ENCODE results near the gene PDE4B. TPM values are rescaled to one million over a fixed set of nuclear protein-coding genes. Genes with fewer than 3 reads are reported as not detected.
"Not testable (repeated sequence)": the region's sequence is repeated elsewhere in the genome, so short reads cannot be mapped to it uniquely, and the experiment has no call there.

Gene PDE4B
- total RNA-seq, 4 donors from 2014 or later = 5.5 to 13.6 (median 9.3) TPM

DNA sequence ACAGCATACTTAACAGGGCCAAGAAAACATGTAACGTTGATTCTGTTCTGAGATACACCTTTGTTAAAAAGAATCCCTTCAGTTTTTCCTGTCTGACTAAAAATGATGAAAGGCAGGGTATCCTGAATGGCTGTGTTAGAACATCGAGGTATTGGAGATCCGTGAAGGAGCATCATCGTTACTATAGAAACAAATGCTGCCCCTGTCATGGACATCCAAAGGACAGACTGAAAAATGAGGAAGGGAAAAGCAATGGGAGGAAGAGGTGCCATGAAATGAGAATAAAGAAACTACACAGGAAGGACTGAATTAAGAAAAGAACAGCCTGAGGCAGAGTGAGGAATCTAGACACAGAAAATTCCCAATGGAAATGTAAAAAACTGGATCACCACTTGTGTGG, 257.9 kb downstream of the PDE4B start:
- intact Hi-C loops (cut with DNase I; ENCODE audit: low total_unique reads) = no loop called here
- 73 to 75% methylated on average over 4 of the region's 4 CpGs for WGBS, 2 donors
- no peak overlapping the region for H3K4me3 ChIP-seq (ENCODE audit: low read depth, poor library complexity, severe bottlenecking)
- no peak for TF ChIP-seq POLR2A (IDR thresholded peaks at IDR 0.05)
- TF ChIP-seq, protein P1, sequence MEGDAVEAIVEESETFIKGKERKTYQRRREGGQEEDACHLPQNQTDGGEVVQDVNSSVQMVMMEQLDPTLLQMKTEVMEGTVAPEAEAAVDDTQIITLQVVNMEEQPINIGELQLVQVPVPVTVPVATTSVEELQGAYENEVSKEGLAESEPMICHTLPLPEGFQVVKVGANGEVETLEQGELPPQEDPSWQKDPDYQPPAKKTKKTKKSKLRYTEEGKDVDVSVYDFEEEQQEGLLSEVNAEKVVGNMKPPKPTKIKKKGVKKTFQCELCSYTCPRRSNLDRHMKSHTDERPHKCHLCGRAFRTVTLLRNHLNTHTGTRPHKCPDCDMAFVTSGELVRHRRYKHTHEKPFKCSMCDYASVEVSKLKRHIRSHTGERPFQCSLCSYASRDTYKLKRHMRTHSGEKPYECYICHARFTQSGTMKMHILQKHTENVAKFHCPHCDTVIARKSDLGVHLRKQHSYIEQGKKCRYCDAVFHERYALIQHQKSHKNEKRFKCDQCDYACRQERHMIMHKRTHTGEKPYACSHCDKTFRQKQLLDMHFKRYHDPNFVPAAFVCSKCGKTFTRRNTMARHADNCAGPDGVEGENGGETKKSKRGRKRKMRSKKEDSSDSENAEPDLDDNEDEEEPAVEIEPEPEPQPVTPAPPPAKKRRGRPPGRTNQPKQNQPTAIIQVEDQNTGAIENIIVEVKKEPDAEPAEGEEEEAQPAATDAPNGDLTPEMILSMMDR (IDR thresholded peaks at IDR 0.05) = no peak
- DNase-seq (ENCODE audit: low spot score in 2 of 2) = no peak

DNA sequence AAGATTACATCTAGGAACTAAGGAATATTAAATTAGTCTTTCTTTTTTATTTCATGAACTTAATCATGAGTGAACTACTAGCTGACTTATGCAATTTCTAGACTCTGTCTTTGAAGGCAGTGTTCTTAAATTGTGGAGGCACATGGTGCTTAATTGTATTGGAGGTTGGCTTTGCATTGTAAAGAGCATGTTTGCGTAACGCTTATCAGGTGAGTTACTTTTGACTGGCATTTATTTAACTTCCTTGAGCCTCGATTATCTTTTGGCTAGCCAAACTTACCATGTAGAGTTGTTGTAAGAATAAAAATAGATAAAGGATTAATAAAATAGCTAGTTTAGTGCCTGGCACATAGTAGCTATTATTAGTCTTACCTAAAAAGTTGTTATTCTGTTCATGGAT, 262.4 kb downstream of the PDE4B start:
- H3K4me3 ChIP-seq (ENCODE audit: low read depth, poor library complexity, severe bottlenecking) = no peak overlapping the region
- intact Hi-C loops (cut with DNase I; ENCODE audit: low total_unique reads) = no loop called here
- DNase-seq (ENCODE audit: low spot score in 2 of 2) = no peak
- WGBS, 2 donors = 76 to 81% methylated on average over 3 of the region's 3 CpGs
- no peak for TF ChIP-seq POLR2A (IDR thresholded peaks at IDR 0.05)
- TF ChIP-seq, protein P1 (IDR thresholded peaks at IDR 0.05) = no peak

DNA sequence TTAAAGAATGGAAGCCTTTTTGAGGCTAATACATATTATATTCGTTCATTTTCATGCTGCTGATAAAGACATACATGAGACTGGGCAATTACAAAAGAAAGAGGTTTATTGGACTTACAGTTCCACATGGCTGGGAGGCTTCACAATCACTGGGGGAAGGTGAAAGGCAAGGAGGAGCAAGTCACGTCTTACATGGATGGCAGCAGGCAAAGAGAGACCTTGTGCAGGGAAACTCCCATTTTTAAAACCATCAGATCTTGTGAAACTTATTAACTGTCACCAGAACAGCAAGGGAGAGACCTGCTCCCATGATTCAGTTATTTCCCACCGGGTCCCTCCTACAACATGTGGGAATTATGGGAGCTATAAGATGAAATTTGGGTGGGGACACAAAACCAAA, 264.8 kb downstream of the PDE4B start:
- intact Hi-C loops (cut with DNase I; ENCODE audit: low total_unique reads); DNase-seq (ENCODE audit: low spot score in 2 of 2); H3K4me3 ChIP-seq (ENCODE audit: low read depth, poor library complexity, severe bottlenecking): not testable (repeated sequence)
- WGBS, 2 donors = 76 to 77% methylated on average over 3 of the region's 3 CpGs

DNA sequence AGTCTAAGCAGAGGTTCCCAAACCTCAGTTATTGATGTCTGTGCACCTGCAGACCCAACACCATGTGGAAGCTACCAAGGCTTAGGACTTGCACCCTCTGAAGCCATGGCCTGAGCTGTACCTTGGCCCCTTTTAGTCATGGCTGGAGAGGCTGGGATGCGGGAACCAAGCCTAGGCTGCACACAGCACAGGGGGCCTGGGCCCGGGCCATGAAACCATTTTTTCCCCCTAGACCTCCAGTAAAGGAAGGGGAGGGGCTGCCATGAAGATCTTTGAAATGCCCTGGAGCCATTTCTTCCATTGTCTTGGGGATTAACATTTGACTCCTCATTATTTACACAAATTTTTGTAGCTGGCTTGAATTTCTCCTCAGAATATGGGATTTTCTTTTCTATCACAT, 265.9 kb downstream of the PDE4B start:
- TF ChIP-seq POLR2A (IDR thresholded peaks at IDR 0.05) = no peak
- TF ChIP-seq, protein P1 (IDR thresholded peaks at IDR 0.05) = no peak
- H3K4me3 ChIP-seq (ENCODE audit: low read depth, poor library complexity, severe bottlenecking) = no peak overlapping the region
- intact Hi-C loops (cut with DNase I; ENCODE audit: low total_unique reads) = no loop called here
- DNase-seq (ENCODE audit: low spot score in 2 of 2) = no peak
- 71 to 83% methylated on average over 2 of the region's 2 CpGs for WGBS, 2 donors

DNA sequence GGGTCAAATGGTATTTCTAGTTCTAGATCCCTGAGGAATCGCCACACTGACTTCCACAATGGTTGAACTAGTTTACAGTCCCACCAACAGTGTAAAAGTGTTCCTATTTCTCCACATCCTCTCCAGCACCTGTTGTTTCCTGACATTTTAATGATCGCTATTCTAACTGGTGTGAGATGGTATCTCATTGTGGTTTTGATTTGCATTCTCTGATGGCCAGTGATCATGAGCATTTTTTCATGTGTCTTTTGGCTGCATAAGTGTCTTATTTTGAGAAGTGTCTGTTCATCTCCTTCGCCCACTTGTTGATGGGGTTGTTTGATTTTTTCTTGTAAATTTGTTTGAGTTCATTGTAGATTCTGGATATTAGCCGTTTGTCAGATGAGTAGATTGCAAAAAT, 274.5 kb downstream of the PDE4B start:
- DNase-seq (ENCODE audit: low spot score in 2 of 2); intact Hi-C loops (cut with DNase I; ENCODE audit: low total_unique reads); H3K4me3 ChIP-seq (ENCODE audit: low read depth, poor library complexity, severe bottlenecking): not testable (repeated sequence)
- 69 to 78% methylated on average over 4 of the region's 4 CpGs for WGBS, 2 donors

DNA sequence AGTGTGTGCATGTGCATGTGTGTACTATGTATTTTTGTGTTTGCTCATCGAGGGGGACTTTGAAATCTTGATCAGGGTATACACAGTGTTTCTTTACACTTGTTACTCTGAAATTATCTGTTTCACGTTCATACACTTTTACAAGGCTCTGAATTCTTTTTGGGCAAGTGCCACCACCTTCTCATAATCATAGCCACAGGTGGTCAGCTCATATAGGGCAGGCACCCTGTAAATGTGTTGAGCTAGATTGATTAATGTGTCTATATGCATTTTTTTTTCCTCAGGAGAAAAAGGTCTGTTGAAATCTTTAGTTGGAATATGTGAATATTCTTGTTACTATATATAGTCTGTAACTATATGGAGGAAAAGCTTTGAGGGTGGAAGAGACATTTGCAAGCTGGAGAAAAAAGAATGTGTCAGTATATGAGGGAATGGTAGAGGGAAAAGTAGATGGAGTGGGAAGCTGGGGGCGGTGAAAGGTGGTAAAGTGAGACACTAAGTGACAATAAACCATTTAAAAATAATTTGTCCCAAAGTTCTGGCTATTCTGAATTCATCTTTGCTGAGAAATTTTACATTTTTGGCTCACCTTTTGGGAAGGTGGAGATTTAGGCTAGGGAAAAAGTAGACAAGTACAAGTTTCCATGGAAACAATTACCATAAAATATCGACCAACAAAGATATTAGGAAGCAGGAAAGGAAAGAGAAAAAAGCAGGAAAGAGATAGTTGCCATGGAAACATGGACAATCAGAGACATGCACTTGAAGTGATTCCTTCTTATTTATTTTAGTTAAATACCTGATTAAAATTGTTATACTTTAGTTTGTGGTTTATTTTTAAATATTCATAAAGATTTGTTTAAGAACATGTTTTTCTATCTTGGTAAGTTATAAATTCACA, 277.5 kb downstream of the PDE4B start:
- intact Hi-C loops (cut with DNase I; ENCODE audit: low total_unique reads) = no loop called here
- no peak for DNase-seq (ENCODE audit: low spot score in 2 of 2)
- H3K4me3 ChIP-seq (ENCODE audit: low read depth, poor library complexity, severe bottlenecking) = no peak overlapping the region
- WGBS, 2 donors = 48 to 59% methylated on average over 4 of the region's 4 CpGs
- no peak for TF ChIP-seq POLR2A (IDR thresholded peaks at IDR 0.05)
- TF ChIP-seq, protein P1 (IDR thresholded peaks at IDR 0.05) = no peak

DNA sequence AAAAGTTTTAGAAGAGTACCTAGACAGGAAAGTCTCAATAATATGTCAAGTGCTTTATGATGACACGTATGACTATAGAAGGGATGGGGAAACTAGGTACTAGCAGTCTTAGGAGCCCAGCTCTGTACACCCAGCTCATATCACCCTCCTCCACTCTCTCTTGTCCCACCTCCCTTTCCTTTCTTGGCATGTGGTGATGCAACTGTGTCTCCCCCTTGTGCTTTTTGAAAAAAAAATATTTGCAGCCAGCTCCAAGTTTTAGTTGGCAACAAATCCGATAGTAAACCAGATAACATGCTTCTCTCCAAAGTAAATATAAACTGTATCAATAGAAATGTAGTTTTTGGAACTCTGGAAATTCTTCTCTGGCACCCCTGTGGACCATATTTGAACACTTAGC, 280.7 kb downstream of the PDE4B start:
- intact Hi-C loops (cut with DNase I; ENCODE audit: low total_unique reads) = no loop called here
- no peak for DNase-seq (ENCODE audit: low spot score in 2 of 2)
- H3K4me3 ChIP-seq (ENCODE audit: low read depth, poor library complexity, severe bottlenecking) = no peak overlapping the region
- TF ChIP-seq, protein P1 (IDR thresholded peaks at IDR 0.05) = no peak
- no peak for TF ChIP-seq POLR2A (IDR thresholded peaks at IDR 0.05)
- WGBS, 2 donors = 52 to 61% methylated on average over 2 of the region's 2 CpGs

Data from lower leg skin (tissue), 4 donors.